Suppressor macrophage treated with lipopolysaccharide for 4 hours (primary cell): Measurements from ENCODE around the gene FUT7.
"Not testable (repeated sequence)": the region's sequence is repeated elsewhere in the genome, so short reads cannot be mapped to it uniquely, and the experiment has no call there.

Experiments used
- DNase-seq: peaks from one replicate; pipeline ENCODE4 v3.0.0-alpha.2; 2020

The FUT7 gene

DNA sequence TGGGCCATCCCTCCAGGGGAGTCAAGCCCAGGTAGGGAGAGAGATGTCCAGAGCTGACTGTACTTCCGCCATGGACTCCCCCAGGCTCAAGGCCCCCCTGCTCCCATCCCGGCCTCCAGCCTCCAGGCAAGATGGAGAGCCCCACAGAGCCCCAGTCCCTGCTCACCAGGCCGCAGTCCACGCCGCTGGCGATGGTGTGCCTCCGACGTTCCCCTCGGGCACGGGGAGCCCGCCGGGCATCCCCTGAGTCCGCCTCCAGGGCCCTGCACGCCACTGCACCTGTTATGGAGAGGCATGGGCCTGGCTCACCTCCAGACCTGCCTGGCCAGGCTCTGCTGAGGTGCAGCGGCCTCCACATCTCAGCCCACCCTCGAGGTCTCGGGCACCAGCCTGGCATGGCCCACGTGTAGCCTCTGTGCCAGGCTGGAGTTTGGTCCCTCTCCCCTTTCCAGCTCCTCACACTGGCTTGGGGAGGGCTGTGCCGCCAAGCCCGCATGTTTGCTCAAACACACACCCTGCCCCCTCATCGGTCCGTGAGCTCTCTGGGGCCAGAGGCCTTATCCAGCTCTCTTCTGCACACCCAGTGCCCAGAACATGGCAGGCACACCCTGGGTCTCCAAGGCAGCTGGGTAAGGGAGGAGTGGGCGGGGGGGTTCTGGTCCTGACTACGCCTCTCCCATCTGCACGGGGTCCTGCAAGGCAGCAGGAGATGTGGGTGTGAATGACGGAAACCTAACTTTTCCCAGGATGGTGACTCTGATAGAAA is 34.4 kb upstream of the FUT7 start:
- DNase-seq, result no peak

DNA sequence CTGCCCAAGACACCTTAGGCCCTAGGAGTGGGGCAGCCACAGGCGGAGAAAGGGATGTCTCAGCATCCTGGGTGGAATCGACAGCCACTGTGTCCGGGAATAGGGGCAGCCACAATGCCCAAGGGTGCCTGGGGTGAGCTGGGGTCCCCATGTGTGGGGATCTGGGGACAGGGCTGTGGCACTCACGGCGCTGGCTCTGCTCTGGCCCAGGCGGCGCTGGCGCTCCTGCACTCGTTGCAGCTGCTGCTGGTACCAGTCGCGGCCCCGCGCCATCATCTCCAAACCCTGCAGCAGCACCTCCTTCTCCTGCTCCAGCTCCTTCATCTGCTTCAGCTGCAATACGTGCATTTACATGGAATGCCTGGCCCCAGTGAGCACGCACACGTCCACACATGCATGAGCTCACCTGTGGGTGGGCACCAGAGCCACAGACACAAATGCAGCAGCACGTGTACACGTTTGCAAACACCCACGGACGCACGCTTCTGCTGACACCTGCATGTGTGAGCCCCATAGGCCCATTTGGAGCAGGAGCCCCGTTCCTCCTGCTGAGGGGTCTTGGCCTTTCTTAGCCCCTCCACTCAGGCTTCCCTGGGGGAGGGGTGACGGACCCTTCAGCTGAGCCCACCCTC is 33.6 kb upstream of the FUT7 start:
- DNase-seq, result no peak

DNA sequence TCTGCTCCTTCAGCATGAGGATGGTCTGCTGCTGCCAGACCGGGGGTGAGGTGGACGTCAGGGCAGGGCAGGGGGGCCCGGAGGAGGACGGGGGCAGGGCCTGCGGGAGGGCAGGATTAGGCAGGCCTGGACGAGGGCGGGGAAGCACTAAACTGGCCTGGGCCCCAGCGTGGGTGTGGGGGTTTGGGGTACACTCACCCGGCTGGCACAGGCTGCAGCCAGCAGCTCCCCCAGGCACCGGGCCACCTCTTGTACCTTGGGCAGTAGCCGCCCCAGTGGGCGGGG is 32.9 kb upstream of the FUT7 start:
- DNase-seq, result no peak

DNA sequence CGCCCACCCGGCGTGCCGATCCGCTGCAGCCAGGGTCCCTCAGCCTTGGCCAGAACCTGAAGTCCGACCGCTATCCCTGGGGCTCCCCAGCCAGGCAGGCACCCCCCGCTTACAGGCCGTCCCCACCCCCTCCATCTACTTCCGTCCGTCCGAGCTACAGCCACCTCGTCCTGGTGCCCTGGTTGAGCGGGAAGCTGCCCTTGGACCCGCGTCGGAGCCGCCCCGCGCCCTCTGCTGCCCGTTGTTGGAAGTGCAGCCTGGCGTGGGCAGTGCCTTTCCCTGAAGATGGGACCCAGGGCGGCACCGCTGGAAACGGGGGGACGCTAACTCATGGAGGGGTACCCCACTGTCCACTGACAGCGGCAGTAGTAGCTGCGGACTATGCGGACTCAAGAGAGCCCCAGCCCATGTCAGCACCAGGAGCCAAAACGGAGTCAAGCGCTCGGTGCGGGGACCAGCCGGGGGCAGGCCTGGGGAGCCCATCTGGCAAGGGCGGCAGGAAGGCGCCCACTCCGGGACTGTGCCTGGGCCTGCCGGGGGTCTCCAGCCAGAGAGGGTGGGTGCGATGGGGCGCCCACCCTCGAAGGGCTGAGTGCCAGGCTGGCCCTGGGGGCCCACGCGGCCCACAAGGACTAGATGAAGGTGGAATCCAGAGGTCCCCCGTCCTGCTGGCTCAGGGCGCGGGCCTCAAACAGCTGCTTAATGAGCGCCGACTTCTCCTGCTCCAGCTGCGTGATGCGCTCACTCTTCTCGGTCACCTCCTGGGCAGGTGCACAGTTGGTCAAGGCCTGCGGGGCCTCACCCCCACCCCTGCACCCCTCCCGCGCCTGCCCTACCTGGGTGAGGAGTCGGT is 32.4 kb upstream of the FUT7 start:
- DNase-seq, result peak; percentile 80

DNA sequence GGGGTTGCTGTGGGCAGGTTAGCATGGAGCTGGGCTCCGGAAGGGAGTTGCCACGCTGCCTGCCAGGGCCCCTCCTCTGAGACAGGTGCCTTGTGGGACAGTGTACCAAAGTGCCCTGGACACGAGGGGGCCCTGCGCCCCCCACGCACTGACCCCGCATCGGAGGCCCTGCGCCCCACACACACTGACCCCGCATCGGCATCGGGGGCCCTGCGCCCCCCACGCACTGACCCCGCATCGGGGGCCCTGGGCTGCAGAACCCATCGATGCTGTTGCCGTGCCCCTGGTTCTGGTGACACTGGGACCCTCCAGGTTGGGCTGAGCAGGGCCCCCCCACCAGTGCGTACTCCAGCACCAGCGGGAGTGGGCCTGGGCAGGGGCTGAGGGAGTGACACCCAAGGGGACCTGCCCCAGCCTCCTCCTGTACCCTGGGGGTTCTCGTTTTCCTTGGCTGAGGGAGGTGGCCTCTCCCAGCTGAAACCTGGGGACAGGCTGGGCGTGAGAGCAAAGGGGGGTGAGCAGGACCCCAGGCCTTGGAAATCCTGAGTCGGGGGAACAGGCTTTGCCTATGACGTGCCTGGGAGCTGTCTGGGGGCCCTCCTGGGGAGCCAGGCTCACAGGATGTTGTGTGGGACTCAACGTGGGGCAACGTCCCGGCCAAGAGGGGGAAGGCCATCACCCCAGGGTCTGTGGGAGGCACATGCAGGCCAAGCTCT is 31.6 kb upstream of the FUT7 start:
- no peak for DNase-seq

DNA sequence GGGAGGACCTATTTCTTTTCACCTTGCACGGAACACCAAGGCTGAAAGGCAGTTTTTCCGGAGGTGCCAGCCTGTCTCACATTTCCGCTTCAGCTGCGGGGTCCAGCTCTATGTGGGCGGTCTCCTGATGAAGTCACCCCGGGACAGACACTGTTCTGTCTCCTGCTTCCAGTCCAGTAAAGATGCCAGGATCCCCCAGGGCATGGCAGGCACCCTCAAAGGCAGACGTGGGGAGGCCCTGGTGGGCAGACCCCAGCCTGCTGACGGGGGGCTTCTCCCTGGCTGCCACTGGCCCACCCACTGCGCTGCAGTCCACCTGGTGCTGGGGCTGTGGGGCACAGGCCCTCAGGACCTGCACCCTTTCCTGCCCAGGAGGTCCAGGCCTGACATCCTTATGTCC is 30.9 kb upstream of the FUT7 start:
- DNase-seq, result not testable (repeated sequence)

DNA sequence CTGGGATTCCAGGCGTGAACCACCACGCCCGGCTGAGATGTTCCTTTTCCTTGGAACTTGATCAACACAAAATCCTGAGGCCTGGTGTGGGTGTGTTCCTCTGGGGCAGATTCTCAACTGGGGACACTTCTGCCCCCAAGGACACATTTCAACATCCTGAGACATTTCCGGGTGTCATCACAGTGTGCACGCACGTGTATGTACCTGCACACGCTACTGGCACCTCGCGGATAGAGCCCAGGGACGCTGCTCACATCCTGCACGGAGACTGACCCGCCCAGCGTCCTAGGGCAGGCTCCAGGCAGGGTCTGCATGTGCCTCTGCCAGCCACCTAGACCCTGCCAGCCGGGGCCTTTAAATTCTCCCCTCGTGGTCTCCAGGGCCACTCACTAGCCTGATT is 30.5 kb upstream of the FUT7 start:
- DNase-seq, result no peak

DNA sequence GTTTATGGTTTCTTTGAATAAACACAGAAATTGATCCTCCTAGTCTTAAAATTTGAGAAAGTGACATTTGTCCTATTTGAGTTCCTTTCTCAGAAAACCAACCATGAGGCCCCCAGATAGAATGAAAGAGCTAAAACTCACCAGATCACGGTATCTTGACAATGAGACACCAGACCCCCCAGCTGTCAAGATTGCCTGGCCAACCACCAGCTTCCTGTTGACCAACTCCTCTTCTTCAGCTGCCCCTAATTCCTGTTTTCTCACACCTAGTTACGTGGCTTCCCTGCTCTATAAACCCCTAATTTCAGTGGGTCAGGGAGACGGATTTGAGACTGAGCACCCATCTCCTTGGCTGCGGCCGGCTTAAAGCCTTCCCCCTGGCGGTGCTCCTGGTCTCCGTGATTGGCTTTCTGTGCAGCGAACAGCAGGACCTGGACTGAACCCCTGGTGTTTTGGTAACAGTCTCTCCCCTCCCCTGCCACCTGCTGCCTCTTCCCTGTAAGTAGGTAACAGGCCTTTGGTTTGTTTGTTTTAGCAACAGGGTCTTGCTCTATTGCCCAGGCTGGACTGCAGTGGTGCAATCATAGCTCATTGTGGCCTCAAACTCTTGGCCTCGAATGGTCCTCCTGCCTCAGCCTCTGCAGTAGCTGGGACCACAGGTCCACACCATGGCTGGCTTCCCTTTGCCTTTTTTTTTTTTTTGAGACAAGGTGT is 26.8 kb upstream of the FUT7 start:
- no peak for DNase-seq

DNA sequence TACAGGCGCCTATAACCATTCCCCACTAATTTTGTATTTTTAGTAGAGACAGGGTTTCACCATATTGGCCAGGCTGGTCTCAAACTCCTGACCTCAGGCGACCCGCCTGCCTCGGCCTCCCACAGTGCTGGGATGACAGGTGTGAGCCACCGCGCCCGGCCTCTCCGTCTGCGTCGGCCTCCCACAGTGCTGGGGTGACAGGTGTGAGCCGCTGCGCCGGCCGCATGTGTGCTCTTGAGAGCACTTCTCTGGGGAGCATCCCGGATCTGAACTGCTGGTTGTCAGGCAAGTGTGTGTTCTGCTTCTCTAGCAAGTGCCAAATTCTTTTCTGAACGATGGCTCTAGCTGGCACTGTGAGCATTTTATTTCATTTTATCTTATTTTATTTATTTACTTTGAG is 25.7 kb upstream of the FUT7 start:
- no peak for DNase-seq

DNA sequence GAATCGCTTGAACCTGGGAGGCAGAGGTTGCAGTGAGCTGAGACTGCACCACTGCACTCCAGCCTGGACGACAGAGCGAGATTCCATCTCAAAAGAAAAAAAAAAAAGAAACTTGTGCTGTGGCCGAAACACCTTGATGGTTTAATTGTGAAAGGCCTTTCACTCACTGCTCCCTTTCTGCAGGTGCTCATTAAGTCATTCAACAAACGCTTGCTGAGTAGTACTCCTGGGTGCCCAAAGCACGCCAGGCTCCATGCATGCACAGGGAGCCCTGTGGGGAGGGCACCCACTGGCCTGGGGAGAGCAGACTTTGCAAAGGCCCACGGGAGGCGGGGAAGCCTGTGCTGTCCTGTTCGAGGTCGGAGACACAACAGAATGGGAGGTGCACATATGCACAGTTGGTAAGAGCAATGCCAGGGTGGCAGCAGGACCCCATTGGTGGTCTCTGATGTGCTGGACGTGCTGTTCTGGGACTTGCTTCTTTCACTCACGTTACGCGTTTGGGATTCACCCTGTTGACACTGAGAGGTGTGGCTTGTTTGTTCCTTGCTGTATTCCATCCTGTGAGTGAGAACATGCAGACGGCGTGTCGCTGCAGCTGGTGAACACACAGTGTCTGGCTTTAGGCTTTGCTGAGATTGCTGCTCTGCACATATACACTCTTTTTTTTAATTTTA is 25.0 kb upstream of the FUT7 start:
- no peak for DNase-seq

DNA sequence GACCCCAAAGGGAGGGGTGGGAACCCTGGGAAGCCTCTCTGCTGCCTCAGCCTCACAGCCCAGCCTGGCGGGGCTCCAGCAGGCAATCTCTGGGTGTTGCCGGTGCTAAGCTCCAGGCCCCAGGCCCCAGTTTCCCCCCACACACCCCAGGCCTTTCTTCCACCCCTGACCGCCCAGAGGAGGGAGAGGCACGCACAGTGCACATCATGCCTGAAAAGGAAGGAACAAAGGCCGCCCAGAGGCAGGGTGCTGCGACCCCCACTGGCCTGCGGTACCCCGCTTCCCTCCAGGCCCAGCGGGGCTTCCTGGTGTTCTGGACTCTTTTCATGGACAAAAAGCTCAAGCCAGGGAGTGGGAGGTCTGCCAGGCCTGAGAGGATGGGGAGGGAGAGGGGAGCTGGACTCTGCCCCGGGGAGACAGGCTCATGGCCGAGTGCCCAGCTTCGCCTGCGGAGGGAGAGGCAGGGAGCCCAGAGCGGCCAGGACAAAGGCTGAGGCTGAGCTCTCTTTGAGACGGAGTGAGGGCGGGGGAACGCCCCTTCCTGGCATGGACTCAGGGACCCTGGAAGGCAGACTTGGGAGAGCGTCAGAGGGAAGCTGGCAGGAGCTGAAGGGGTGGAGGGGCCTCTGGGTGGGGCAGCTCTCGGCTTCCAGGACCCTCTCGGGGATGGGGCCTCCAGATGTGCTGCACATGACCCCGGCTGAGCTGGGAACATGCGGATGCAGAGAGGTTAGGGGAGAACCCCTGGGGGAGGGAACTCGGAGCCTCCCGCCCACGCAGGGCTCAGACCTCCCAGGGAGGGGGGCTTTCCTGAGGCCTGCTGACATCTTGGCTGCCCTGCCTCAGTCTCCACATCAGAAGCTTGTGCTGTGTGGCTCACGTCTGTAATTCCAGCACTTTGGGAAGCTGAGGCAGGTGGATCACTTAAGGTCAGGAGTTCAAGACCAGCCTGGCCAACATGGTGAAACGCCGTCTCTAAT is 23.8 kb upstream of the FUT7 start:
- DNase-seq, result no peak

DNA sequence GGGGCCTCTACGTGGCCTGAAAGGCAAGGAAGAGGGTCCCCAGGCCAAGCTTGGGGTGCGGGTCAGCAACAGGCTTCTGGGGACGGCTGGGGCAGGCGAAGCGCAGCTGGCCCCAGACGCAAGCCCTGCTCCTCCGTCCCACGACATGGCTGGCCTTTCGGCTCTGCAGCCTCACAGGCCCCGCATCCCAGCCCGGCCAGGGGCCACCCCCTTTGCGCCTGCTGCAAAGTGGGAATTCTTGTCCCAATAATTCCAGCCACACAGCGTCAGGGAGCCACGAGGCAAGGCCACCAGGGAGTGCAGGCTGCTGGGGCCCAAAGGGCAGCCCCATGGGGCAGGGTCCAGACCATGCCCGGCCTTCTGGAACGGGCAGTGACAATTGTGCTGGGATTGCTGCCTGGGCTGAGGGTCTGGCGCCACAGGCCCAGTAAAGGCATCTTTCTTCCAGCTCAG is 23.1 kb upstream of the FUT7 start:
- no peak for DNase-seq

DNA sequence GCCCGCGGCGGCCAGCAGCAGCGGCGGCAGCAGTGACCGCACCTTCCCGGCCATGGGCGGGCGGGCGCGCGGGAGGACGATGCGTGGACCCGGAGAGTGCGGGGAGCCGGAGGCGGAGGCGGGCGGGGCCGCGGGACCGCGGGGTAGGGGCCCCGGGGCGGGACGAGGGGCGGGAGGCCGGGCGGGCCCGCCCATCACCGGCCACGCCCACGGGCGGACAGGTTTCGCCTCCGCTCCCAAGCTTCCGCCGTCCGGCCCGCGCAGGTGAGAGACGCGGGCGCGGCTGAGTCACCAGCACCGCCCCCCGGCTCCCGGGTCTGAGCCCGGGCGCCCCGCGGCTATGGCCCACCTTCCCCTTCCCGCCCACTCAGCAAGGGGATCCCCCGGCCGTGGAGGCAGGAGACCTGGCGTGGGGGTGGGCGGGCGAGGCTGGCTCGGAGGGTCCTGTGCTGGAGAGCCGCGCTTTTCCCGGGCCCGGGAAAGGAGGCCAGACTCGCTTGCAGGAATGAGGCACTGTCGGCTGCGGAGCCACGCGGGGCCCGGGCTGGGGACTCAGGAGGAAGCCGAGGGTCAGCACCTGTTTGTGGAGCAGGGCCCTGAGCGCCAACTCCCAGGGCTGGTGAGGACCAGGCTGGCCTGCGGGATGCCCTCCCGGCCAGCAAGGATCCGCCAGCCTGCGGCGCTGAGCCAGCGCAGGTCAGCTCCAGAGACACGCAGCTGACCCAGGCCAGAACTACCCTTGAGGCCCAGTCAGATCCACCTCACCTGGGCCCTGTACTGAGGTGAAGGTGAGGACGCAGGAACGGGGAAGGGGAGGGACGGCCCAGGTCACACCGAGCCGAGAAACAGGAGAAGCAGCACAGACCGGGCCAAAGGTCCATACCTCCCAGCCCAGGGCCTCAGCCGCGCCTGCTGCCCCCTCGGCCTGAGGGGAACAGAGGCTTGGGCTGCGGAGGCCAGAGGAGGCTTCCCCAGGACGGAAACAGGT is 22.4 kb upstream of the FUT7 start, which contains the start of gene ENTPD2:
ENTPD2 (minus strand) TSS at position 118 of the 988 bp plus-strand sequence; CDS start at position 54, 64 bp downstream.
- no peak for DNase-seq

DNA sequence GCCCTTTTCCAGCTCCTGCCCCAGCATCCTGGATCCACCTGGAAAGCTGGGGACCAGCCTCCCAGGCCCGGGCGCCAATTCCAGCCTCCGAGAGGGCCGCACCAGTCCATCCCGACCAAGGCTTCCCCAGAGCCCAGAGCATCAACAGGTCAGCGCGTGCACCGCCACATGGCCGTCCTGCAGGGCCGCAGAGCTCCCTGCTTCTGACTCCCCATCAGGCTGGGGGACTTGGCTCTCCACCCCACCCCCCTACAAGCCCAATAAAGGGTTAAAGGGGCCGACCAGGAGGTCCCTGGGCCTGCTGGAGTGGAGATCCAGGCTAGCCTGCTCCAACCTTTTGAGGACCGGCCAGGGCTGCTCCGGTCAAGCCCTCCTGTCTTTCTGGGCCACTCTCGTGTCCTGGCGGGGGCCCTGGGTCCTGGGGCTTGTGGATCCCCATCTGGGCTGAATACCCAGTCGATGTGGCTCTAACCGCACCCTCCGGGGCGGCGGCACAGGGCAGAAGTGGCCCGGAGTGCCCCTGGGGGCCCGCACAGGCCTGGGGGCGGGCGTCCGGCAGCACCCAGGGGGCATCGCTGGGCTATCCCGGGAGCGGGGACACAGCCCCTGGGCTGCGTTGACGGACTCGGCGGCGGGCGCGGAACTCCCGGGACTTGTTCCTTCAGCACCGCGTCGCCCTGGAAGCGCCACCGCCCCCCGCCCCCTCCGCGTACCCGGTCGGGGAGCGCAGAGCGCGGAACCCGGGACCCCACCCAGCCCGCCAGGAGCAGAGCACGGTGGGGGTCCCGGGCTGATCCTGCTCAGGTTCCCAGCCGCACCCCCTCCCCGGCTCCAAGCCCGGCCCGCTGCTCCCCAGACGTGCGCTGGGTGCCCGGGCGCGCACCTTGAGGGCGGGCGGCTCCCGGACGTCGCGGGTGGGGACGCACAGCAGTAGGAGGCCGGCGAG is 21.4 kb upstream of the FUT7 start:
- DNase-seq, result no peak

DNA sequence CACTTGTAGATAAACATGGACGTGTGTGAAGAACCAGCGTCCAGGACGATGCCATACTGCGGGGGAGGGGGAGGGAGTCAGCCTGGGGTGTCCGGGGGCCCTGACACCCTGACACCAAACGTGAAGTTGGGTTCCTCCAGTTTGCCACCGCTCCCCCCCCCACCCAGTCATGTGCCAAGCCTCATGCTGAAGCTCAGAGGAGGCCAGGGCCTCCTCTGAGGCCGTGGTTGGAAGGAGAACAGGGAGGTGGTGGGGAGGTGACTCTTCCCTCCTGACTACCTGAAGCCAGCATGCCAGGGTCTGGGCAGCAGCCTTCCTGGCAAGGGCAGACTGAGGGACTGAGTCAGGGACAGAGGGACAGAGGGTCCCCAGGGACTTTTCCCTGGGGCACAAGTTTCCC is 20.4 kb upstream of the FUT7 start:
- DNase-seq, result no peak

DNA sequence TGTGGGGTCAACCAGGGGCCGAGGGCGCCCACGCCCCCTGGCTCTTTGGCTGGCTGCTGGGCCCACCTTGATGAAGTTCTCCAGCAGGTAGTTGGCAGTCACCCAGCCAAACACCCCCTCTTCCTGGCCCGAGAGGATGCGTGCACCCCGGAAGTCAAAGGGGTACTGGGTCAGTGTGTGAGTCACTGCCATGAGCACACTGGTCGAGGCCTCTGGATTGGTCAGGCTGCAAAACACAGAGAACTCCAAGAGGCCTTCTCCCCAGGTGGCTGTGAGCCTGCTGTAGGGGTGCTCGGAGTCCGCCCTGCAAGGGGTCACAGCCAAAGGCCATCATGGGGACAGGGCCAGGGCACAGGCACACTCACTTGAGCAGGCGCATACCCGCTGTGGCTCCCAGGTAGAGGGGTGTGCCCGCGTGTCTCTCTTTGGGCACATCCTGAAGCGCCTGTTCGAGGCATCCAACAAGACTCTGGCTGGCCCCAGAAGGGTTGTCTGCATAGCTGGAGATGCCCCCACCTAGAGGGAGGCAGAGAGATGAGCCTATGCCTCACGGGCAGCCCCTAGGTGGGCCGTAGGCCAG is 19.3 kb upstream of the FUT7 start:
- no peak for DNase-seq

DNA sequence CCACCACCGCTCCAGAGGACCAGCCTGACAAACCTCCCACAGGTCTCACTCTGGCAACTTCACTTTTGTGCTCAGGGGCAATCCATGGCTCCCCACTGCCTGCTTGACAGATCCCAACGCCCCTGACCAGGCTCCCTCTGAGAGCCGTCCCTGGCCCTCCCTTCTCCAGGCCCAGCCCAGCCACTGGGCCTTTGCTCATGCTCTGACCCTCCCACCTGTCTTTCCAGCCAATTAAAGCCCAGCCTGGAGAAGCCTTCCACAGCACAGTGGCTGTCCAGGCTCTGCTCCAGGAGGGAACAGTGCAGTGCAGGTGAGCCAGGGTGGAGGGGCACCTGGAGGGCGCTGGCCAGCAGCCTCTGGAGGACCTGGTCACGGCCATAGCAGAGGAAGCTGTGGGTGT is 18.7 kb upstream of the FUT7 start:
- no peak for DNase-seq
